EH (cell line): ENCODE data around the gene RAB7A.

Experiments
- DNase-seq: peaks from one replicate; pipeline ENCODE4 v3.0.0-alpha.2; 2015; ENCODE audit warnings: low read depth

Gene RAB7A

GRCh38 chr3:128726023-128727016, at the start of gene RAB7A:
RAB7A (plus strand) TSS chr3:128726183; CDS start chr3:128795368, 69,185 bp downstream.
- peak; percentile 98 for DNase-seq

- no peak for DNase-seq
These were observed 46.6 kb upstream of the RAB7A start for GRCh38 chr3:128679338-128679737.

GRCh38 chr3:128680603-128681368, 45.2 kb upstream of the RAB7A start:
- peak; percentile 99 for DNase-seq

GRCh38 chr3:128681369-128681829, 44.6 kb upstream of the RAB7A start:
- no peak for DNase-seq

DNA sequence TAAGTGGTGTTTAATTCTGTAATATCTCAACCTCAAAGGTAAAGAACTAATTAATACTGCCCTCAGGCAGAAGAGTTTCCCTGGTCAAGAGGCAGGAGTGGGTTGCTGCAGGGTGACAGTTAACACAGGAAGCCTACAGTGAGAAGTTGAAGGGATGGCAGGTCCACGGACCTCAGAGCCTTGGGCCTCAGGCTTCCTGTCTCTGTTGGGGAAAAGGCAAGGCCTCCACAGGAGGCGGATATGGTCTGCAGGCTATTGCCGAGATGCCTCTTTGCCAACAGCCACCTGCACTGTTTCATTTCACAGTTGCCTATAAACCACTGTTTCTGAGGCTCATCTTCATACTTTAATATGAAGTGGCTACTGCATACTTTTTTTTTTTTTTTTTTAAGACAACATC, 42.0 kb upstream of the RAB7A start:
- no peak for DNase-seq

DNA sequence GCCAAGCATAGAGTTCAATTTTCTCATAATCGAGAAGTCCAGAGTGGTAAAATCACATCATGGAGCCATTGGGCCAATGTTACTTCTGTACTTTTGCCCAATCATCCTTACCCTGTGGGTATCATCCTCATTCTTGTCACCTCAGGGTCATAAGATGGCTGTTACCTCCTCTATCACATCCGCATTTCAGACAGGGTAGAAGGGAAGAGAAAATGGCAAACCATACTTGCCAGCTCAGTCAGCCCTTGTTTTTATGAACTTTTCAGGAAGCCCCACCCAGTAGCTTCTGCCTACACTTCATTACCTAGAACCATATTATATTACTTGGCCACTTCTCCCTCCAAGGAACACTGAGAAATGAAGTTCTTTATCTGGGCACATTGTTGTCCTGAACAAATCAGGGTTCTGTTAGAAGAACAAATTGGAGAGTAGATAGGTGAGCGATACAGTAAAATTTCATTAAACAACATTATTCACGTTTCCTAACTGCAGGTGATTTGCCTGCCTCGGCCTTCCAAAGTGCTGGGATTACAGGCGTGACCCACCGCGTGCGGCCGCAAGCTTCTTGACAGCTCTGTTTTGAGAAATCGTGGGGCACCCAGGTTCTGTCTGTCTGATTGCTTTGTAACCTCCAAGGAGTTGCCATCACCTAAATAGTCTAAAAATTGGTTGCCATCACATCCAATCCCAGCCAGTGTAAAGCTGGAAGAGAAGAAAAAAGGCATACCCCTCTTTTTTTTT, 40.8 kb upstream of the RAB7A start:
- no peak for DNase-seq

GRCh38 chr3:128686465-128686864, 39.5 kb upstream of the RAB7A start:
- no peak for DNase-seq

DNA sequence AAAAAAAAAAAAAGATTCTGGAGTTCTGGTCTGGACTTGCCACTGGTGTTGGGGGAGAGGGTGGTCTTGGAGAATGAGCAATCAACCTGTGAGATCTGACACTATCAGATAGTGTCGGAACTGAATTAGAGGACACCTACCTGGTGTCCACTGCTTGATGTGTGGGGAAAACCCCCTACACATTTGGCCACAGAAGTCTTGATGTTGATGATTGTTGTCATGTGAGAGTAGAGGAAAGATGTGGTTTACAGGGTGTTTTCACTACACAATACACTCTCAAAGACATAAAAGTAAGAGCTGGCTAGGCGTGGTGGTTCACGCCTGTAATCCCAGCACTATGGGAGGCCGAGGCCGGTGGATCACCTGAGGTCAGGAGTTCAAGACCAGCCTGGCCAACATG, 36.9 kb upstream of the RAB7A start:
- no peak for DNase-seq

GRCh38 chr3:128693696-128694095, 32.3 kb upstream of the RAB7A start:
- DNase-seq: no peak

- no peak for DNase-seq
These were observed 28.6 kb upstream of the RAB7A start for GRCh38 chr3:128697341-128697740.

- DNase-seq: peak; percentile 58
These were observed 27.6 kb upstream of the RAB7A start for GRCh38 chr3:128698211-128699047.

- no peak for DNase-seq
These were observed 24.4 kb upstream of the RAB7A start for GRCh38 chr3:128701342-128702212.

DNA sequence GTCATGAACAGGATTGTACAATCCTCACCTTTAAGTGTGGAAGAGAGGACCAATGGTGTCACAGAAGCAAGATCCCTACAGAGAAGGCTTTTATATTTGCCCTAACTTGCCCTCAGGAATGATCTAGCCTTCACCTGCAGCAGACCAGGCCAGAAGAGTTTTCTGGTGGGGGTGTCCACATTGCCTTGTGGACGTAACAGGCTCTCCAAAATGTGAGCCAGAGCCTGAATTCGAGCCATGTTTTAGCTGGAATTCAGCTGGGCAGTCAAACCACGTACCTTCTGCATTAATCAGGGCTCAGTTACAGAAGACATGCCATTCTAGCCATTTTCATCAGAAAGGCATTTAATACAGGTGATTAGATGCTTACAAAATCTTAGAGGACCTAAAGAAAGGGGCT, 23.6 kb upstream of the RAB7A start:
- DNase-seq: peak; percentile 15

DNA sequence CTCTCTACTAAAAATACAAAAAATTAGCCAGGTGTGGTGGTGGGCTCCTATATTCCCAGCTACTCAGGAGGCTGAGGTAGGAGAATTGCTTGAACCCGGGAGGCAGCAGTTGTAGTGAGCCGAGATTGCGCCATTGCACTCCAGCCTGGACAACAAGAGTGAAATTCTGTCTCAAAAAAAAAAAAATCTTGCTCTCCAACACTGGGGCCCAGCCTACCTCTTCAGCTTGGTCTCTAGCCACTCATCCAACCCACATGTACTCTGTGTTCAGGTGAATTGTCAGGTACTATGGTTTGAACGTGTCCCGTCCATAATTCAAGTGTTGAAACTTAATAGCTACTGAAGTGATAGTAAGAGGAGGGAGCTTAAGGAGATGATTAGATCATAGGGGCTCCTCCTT, 22.4 kb upstream of the RAB7A start:
- no peak for DNase-seq

DNA sequence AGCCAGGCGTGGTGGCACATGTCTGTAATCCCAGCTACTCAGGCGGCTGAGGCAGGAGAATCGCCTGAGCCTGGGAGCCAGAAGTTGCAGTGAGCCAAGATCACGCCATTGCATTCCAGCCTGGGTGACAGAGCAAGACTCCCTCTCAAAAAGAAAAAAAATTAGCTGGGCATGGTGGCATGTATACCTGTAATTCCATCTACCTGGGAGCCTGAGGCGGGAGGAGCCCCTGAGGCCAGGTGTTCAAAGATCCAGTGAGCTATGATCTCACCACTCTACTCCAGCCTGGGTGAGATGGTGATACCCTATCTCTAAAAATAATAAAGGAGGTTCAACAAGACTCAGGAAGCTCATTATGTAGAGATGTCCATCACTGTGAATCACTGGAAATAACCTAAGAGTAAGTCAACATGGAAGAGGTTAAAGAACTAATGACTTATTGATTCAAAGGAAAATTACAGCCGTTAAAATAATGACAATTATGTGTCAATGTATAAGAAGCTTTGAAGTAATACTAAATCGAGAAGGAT, 19.8 kb upstream of the RAB7A start:
- DNase-seq: no peak

GRCh38 chr3:128707928-128708494, 18.0 kb upstream of the RAB7A start:
- DNase-seq: no peak

DNA sequence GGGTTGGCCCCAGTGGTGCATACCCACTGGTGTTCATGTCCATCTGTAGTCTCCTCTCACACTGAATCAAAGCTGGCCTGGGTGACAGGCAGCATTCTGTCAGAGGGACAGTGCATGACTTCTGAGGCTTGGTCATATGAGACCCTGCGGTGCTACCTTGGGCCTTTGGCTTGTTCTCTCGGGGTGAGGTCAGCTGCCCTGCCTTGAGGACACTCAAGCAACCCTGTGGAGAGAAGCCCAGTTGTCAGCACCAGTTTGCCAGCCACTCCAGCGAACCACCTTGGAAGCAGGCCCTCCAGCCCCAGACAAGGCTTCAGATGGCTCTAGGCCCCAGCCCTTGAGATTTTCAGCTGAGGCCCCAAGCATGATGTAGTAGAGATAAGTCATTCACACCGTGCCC, 16.9 kb upstream of the RAB7A start:
- no peak for DNase-seq

DNA sequence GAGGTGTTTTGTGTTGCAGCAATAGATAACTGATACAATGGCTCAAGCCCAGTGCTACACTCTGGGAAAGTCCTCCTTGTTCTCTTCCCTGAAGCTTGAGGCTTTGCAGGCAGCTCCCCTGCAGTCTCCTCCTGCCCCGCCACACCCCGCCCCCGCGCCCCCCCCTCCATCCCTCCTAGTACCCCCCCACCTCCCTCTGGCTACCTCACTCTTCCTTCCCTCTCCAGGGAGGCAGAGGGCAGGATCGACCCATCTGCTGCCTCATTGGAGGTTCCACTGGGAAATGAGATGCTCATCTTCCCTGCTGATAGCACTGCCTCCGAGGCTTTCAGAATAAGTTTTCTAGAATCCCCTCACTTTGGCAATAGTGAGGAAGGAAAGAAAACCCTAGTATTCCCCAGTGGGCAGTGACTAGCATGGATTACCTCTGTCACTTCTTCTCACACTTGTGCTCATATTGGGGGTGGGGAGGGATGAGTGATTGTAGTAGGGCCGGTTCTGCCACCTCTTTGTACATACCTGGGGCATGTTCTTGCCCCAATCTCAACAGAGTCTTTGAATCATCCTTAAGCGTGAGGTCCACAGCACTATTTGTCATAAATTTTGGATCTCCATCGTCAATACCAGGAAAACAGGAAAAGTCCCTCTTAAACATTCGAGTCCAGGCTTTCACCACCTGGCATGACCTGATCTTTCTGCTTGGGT, 16.3 kb upstream of the RAB7A start:
- DNase-seq: no peak
